NCI-H2227 (cell line): Measurements from ENCODE around the gene RNF207.

ENCODE experiments used
- DNase-seq: peaks from one replicate; lab custom pipeline; 2025; ENCODE audit not compliant: unreplicated experiment; lab: John Stamatoyannopoulos, UW

Gene RNF207

DNA sequence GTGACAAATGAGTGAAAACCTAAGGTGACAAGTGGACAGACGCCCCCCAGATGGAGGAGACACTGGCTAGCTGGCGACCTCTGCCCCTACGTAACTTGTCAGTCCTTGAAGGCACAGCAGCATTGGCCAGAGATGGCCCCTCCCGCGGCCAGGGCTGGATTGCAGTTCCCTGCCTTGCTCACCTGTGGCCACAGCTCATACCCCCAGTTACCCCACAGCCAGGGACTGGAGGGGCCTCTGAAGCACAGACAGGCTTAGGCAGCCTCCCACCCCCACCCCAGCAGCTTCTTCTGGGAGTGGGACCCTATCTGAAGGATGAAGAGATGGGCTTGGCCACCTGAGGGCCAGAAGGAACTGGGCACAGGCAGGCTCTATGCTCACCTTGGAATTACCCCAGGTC lies 41.7 kb downstream of the RNF207 start:
- no peak for DNase-seq

DNA sequence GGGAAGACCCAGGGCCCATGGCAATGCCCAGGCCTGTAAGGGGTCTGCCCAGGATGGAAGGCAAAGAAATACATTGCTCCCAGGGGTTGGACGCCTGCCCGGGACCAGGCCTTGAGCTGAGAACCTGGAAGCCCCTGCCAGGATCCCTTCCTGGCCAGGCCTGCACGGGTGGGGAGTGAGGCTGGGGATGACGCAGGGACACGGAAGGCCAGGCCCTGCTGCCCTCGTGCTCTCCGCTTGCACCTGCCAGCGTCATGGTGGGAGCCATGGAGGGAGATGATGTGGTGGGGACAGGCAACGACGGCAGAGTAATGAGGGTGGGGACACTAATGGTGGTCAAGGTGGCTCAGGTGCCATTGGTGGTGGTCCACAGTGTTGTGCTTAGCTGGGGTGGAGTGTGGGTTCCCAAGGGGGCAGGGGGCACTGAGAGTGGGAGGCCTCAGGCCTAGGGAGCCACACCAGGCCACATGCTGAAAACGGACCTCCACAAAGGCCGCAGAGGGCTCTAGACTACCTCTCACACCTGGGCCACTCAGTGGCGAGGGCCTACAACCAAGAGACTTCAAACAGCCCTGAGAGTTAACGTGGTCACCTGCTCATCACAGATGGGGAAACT lies 42.4 kb downstream of the RNF207 start:
- no peak for DNase-seq

DNA sequence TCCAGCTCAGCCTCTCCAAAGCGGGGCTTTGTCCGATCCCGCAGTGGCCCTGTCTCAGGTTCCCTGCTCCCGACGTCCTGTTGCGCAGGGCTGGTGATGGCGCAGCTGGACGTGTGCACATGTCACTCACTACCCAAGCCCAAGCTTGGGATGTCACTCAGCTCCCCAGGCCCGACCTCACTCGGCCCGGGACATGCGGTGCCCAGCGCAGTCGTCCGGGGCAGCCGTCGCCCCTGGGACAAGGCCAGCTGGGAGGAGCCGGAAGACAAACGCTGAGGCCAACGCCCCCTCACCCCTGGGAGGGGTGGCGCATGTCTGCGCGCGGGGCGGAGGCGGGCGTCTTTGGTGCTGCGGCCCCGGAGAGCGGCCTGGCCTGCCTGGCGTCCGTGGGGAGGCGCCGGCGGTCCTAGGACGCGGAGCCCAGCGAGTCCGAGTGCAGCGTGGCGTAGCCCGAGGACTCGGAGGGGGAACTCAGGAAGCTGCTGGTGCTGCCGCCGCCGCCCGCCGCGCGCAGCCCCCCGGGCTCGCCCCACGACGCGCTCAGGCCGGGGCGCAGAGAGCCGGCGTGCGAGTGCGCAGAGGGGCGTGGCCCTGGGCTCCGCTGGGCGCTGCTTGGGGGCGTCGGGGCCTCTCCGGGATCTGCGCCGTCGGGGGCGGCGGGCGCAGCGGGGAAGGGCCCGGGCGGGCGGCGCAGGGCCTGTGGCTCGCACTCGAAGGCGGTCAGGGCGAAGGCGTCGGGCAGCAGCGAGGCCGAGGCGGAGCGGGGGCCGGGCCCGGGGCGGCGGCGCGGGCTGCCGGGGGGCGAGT lies 43.2 kb downstream of the RNF207 start:
- no peak for DNase-seq

DNA sequence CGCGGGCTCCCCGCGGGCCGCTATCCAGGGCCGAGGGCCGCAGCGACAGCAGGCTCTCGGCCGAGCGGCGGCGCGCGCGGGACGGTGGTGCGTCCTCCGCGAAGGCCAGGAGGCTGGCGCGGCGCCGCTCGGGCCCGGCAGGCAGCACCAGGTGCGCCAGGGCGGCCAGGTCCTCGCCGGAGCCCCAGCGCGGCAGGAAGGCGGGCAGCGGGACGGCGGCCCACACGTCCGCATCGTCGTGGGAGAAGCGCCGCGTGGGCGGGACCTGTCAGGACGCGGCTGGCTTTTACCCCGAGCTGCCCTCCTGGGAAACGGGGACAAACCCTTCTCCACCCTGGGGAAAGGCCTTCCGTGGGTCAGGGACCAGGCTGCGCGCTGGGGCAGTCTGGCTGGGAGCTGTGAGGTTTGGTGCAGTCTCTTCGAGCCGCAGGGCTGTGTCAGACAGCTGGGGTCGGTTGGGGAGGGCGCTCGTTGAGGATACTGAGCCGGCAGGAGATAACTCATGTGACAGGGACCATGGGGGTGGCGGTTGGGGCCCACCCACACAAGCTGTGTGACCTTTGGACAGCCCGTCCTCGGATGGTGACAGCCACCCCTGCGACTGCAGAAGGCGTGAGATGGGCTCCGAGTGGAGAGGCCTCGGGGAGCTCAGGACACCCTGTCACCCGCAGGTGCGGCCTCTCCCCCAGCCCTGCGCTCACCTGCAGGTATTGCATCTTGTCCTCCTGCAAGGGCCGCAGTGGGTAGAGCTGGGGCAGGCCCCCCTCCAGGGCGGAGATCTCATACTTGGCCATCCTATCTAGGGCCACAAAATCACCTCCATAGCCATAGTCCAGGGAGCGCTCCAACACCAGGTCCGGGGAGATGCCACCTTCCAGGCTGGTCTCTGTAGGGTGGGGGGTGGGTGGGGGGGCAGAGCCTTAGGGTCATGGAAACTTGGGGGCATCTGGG lies 44.1 kb downstream of the RNF207 start:
- DNase-seq, result no peak

DNA sequence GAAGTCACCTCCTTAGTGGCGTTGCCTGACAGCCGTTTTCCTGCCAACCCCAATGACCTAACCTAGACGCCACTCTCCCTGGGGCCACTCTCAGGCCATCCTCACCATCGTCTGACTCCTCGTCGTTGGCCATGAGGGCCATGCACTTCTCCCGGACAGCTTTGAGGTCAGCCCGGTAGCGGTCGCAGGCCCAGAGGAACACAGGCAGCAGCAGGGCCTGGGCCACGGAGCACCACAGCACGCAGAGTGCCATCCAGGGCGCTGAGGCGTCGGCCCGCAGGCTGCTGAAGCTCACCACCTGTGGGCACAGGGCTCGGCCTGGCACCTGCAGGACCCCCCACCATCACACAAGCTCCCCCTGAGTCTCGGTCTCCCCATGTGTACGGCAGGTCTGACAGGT lies 45.3 kb downstream of the RNF207 start:
- no peak for DNase-seq

DNA sequence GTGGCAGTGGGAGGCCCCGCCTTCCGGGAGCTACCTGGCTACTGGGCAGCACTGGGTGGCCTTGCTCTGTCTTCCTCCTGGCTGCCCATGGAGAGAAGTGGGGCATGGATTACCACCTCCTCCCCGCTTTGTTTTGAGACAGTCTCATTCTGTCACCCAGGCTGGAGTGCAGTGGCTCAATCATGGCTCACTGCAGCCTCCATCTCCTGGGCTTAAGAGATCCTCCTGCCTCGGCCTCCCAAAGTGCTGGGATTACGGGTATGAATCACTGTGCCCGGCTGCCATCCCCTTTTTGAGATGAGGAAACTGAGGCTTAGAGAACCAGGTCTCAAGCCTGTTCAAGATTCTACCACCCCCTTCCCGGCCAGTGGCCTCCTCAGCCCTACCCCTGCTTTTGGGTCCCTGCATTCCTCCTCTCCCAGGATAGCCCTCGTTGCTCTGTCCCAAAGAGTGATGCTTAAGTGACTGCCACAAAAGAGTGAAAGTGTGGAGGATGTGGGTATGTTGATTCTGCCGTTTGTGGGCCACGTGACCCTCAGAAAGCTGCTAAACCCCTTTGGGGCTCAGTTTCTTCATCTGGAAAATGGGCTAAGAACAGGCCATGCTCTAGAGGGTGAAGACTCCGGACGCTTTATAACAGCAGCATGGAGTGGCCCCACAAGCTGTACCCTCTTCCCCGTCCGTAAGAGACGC lies 45.9 kb downstream of the RNF207 start:
- DNase-seq, result no peak

DNA sequence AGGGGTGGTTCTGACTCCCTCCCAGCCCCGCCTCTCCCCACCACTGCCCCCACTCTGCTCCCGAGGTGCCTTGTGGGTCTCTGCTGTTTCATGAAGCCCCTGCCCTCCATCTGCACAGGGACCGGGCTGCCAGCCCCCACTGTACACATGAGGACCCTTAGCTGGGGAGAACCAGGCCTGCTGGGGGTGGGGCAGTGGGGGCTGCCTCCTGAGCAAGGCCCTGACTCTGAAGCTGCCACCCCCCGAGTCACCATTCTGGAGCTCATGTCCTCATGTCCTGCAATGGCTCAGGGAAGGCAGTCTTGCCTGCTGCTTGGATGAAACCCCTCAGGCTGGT lies 46.4 kb downstream of the RNF207 start:
- DNase-seq, result no peak

DNA sequence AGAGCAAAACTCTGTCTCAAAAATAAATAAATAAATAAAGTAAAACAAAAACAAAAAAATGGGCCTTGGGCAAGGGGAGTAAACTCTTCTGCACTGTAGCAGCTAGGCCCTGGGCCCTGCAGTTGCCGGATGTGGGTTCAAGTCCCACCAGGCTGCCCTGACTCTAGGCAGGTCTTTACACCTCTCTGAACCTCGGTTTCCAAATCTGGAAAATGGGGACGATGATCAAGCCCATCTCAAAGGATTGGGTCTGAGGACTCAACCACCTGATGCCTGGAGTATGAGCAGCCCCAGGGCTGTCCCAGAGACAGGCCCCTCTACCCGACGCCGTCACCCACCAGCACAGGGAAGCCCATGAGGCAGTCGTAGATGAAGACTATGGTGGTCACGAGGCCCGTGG lies 47.5 kb downstream of the RNF207 start:
- no peak for DNase-seq

DNA sequence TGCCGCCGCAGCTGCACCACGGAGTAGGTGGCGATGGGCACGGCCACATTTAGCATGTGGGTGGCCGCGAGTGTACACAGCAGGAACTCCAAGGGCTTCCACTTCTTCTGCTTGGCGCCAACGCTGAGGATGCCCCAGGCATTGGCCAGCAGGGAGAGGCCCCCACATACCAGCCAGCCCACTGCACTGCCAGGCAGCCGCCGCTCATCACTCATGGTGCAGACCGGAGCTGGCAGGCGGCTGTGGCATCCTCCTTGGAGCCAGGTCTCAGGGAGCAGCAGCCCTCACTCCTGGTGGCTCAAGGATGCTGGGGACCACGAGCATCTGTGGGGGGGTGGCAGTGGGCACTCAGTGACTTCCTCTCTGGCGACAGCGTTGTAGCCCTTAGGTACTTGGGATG lies 48.8 kb downstream of the RNF207 start:
- no peak for DNase-seq

DNA sequence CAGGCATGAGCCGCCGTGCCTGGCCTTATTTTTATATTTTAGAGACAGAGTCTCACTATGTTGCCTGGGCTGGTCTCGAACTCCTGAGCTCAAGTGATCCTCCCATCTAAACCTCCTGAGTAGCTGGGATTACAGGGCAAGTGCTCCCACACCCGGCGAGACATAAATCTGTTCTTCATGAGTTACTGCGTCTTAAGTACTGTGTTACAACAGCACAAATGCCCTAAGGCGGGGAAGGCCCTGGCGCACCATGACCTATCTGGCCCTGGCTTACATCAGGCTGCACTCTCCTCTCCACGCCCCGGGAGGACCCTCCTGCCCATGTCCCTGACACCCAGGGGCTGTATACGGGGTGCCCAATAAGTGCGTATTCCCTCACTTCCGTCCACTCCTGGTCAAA lies 50.7 kb downstream of the RNF207 start:
- DNase-seq, result no peak

DNA sequence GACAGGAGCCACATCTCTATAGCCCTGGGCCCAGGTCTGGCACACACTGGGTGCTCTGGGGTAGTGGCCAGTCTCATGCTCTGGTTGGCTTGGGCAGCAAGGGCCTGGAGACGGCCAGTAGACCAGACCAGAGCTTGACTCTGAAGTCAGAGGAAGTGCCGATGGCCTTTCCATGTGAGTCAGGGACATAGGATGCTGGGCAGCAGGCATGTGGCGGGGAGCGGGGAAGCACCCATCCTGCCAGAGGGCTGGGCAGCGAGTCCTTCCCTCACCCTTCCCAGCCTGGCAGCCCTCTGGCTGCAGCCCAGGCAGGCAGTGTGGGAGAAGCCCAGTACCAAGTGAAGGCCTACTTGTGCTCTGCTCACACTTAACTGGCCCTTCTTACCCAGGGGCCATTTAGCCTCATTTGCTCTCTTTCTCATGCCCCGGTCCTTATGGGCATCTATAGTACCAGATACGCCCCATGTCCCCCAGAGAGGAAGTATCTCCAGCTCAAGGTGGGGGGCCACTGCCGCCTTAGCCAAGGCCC lies 51.7 kb downstream of the RNF207 start:
- DNase-seq, result no peak

DNA sequence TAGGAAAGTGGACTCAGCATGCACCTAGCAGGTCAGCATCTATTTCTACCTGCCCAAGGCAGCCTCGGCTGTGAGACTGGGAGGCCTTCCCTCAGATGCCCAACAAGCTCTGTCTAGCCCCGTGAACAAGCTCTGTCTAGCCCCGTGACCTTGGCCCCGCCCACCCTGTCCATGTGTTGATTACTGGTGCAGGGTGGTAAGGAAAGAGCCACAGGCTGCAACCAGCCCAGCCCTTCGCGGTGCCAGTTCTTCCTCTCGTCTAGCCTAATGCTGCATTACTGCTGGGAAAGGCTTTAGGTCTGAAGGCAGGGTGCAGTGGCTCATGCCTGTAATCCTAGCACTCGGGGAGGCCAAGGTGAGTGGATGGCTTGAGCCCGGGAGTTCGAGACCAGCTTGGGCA lies 52.8 kb downstream of the RNF207 start:
- no peak for DNase-seq

DNA sequence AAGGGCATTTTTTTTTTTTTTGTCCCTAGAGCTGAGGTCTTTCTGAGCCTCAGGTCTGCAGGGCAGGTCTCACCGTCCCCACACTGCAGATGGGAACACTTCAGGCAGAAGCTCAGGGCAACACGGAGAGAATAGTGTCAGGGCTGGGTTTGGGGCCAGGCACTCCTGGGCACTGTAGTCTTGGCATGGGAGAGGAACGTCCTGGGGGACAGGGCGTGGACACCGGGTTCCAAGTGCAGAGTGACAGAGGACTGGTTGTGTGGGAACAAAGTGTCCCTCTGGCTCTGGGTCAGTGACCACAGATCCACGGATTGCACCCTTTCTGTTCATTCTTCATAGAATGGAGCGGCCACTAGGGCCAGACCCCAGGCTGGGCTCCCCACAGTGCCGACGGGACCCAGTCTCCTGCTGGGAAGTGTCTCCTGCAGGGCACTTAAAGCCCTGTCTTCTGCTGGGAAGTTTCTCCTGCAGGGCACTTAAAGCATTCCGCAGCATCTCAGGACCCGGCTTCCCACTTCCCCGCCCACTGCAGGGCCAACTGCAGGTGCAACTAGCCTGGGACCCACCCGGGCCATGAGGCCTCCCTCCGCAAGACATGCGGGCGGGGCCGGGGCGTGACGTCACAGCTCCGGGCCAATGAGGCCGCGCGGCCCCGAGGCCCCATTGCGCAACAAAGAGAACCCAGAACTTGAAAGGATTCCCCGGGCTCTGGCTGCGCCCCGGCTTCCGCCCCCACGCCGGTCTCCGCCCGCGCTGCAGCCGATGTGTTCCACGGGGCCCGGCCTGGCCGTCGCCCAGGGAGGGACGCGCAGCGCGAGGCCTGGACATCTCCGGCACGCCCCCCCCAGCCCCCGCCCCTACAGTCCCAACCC lies 53.8 kb downstream of the RNF207 start:
- DNase-seq, result peak; percentile 89

DNA sequence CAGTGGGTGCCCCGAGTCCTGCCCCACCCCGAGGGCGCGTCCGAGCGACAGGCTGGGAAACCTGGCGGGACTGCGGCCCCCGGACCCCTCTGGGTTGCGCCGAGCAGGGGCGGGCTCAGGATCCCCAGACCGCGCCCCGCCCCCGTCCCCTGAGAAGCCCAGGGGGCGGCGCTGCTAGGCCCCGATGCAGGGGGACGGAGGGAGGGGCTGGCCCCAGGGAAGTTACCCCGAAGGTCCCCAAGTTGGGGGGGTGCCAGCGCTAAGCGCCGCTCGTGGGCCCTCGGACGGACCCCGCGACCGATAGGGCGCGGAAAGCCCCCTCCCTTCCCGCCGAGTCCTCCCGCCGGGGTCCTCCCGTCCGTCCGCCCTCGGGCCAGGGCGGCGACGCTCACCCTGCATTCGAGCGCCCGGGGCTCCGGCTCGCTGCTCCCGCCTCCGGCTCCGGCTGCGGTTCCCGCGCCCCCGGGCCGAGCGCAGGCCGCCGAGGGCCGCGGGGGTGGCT lies 54.6 kb downstream of the RNF207 start:
- peak; percentile 71 for DNase-seq

DNA sequence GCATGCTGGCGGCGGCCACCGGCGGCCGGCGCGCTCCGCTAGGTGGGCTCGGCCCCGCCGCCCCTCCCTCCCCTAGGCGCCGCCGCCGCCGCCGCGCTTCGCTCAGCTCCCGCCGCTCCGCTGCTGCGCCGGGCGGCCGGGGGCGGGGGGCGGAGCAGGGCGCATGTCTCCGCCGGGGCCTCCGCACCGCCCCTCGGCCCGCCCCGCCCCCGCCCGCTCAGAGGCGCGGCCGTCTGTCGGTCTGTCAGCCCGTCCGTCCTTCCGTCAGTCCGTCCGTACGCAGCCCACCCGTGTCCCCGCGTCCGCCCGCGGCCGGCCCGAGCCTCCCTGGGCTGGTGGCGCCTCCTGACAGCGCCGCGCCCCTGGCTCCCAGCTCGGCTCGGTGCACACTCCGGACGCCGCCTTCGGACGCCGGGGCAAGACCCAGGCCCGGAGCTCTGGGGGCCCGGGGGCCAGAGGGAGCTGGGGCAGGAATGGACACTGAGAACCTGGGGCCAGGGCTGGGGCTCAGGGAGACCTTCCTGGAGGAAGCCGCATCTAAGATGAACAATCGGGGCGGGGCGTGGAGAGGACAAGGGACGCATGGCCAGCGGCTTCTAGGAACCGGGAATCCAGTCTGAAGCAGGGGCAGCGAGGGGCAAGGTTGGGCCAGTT lies 55.2 kb downstream of the RNF207 start, which contains the start of gene GPR153:
Gene GPR153, minus strand, starts transcription at position 138 of the 654 bp plus-strand sequence. CDS start 6,193 bp downstream, outside the sequence.
- peak; percentile 76 for DNase-seq

DNA sequence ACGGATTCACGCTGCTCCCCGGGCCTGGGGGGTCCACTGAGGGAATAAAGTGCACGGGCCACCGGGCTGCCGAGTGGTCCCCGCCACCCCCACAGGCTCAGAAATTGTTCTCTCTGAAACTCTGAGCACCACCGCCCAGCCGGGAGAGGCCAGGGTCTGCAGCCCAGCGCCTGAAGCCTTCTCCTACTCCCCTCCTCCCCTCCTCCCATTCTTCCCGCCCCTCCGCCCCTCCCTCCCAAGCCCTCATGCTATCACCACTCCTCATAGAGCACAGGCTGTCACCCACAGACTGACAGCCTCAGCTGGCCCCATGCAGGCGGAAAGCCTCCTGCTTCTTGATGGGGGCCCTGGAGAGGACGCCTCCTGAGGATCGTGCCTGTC lies 55.7 kb downstream of the RNF207 start:
- peak; percentile 63 for DNase-seq

DNA sequence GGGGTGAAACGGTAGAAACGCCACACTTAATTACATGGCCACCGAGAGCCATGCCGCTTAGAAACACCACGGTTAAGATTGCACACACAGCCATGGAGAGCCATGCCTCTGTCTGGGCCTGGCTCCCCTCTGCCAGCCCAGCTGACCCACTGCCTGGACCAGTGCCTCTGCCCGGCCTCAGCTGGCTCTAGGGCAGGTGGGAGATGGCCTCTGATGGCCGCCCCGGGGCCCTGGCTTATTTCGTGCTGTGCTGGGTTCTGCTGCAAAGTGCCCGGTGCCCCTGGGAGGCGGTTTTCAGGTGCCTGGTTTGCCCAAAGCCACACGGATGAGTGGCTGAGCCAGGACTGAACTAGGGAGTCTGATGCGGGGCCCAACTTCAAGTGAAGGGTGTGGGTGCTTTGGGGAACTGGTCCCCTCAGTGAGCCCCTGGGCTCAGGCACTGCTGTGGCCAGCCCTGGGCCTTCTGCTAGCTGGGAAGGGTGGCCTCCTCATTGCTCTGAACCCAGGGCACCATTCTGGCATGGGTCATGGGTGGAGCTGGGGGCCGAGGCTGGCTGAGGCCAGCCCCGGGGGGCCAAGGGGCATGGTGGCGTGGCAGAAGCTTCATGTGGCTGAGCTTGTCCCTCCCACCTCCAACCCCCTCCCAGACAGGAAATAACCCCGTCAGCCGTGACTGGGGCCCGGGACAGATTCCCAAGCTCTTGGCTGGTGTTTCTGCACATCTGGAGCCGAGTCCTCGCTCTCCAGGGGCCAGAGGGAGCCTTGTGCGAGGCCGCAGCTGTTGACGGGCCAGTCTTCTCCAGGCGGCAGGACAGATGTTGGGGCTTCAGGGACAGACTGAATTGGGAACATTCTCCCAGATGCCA lies 56.9 kb downstream of the RNF207 start:
- no peak for DNase-seq

DNA sequence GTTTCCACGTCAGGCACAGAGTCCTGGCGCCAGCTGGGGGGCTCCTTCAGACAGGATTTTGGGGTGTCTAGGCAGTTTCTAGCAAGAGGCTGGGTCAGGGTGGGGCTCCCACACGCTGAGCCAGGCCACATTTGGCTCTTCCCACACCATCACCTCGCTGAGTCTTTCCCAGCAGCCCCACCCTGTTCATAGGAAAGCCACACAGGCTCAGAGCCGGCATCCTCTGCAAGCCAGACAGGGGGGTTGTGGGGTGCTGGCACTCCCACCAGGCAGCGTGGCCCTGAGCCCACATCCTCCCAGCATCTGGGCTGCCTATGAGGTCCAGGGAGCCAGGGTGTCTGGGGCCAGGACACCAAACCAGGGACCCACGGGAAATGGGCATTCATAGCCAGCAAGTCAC lies 57.8 kb downstream of the RNF207 start:
- no peak for DNase-seq
